HepG2 (cell line): ENCODE measurements around the gene SFXN1. TPM values are rescaled to one million over a fixed set of nuclear protein-coding genes. Genes with fewer than 3 reads are reported as not detected.
"Not testable (repeated sequence)": the region's sequence is repeated elsewhere in the genome, so short reads cannot be mapped to it uniquely, and the experiment has no call there.

ENCODE experiments used
- ATAC-seq: fragments of 200-7000 bp; cut with Tn5 transposase; 3 replicates; pipeline ENCODE4 v1.9.1; 2020; ENCODE audit warnings: mild to moderate bottlenecking, moderate library complexity
- BruUV-seq: library from RNA; stranded (reverse); fragments of 400-500 nt; replicated peaks from 2 replicates; lab custom pipeline; 2021; lab: Mats Ljungman, UMichigan
- CTCF ChIA-PET: fragments of 300-600 bp; formaldehyde crosslinking; extraction: SDS; loops from one replicate; lab custom pipeline; 2021; ENCODE audit warnings: low total read pairs, inconsistent platforms, low intra/inter-chr PET ratio; lab: Yijun Ruan, JAX
- POLR2A ChIA-PET: fragments of 350-600 bp; sonication (Branson Sonifier 250); formaldehyde crosslinking; loops from one replicate; lab custom pipeline; 2020; ENCODE audit warnings: antibody characterized with exemption, inconsistent platforms; lab: Yijun Ruan, JAX
- DNase-seq: peaks from one replicate; pipeline ENCODE4 v3.0.0-alpha.2; 2015; ENCODE audit warnings: low spot score
- FAIRE-seq: peaks from 3 replicates; lab custom pipeline; 2011; peaks lifted over from hg19 to GRCh38; lab: Jason Lieb, UNC
- H2AFZ ChIP-seq: one replicate; pipeline ENCODE4 v1.6.1; 2011; ENCODE audit warnings: low read length, inconsistent platforms
- H3K27ac ChIP-seq: fragments of 300-600 bp; 3 replicates; pipeline ENCODE4 v1.8.0; 2011; ENCODE audit warnings: mixed run types, mild to moderate bottlenecking, mixed read lengths, low read length, inconsistent platforms; ENCODE audit not compliant: insufficient read depth; ENCODE audit errors: extremely low read length
- H3K27me3 ChIP-seq, 2 experiments: fragments of 200-600 bp in 1 of 2; 2 replicates in 1 of 2; 3 replicates in 1 of 2; pipeline versions ENCODE4 v1.6.0 to v1.8.0; 2011; ENCODE audit warnings: low read length in 2 of 2, mild to moderate bottlenecking in 2 of 2, moderate library complexity in 2 of 2, inconsistent platforms in 1 of 2; ENCODE audit not compliant: insufficient read depth in 2 of 2, control insufficient read depth in 1 of 2
- H3K36me3 ChIP-seq, 2 experiments: fragments of 200-600 bp in 1 of 2; replicated peaks in 1 of 2; 2 replicates in 1 of 2; 3 replicates in 1 of 2; pipeline versions ENCODE4 v1.5.1 to v1.8.0; 2011; ENCODE audit warnings: low read length in 2 of 2, inconsistent platforms in 1 of 2; ENCODE audit not compliant: insufficient read depth in 2 of 2, control insufficient read depth in 1 of 2
- H3K4me1 ChIP-seq: 2 replicates; pipeline ENCODE4 v1.5.1; 2012; ENCODE audit warnings: low read length, inconsistent platforms; ENCODE audit not compliant: insufficient read depth
- H3K4me2 ChIP-seq: 2 replicates; pipeline ENCODE4 v1.6.0; 2011; ENCODE audit warnings: low read depth, low read length, inconsistent platforms
- H3K4me3 ChIP-seq, 3 experiments: fragments of 200-600 bp in 1 of 3; sonication (generic), shearing (Covaris generic) in 1 of 3; replicated peaks in 1 of 3; 2 replicates each; pipeline ENCODE4 v1.5.1; 2011 to 2016; ENCODE audit warnings: low read length in 3 of 3, inconsistent platforms in 2 of 3, low read depth in 2 of 3, mild to moderate bottlenecking in 2 of 3, control low read depth in 1 of 3, mixed read lengths in 1 of 3; ENCODE audit not compliant: insufficient read depth in 1 of 3
- H3K79me2 ChIP-seq: one replicate; pipeline ENCODE4 v1.6.1; 2011; ENCODE audit warnings: low read length, inconsistent platforms; ENCODE audit not compliant: insufficient read depth
- H3K9ac ChIP-seq: 2 replicates; pipeline ENCODE4 v1.6.0; 2011; ENCODE audit warnings: mild to moderate bottlenecking, low read depth, low read length, inconsistent platforms; ENCODE audit not compliant: insufficient read depth
- H3K9me3 ChIP-seq: 2 replicates; pipeline ENCODE4 v1.5.1; 2012; ENCODE audit warnings: mild to moderate bottlenecking, low read length
- H4K20me1 ChIP-seq: 2 replicates; pipeline ENCODE4 v1.6.0; 2011; ENCODE audit warnings: inconsistent platforms, mild to moderate bottlenecking, low read length, moderate library complexity; ENCODE audit not compliant: insufficient read depth
- ARNT2 ChIP-seq: sonication (generic); formaldehyde crosslinking; IDR thresholded peaks from 2 replicates; pipeline ENCODE4 v1.8.0; 2022; ENCODE audit warnings: mild to moderate bottlenecking, low read depth, missing genetic modification reagents, moderate library complexity
- CEBPZ ChIP-seq: IDR thresholded peaks from 2 replicates; pipeline ENCODE4 v1.6.1; 2012; ENCODE audit warnings: low read length, improper control_type of control experiment
- CREB1 ChIP-seq, 2 experiments: fragments of 450-650 bp in 1 of 2; IDR thresholded peaks; 2 replicates each; pipeline ENCODE4 v1.6.1; 2016 to 2017; ENCODE audit warnings: control low read depth in 1 of 2, mild to moderate bottlenecking in 1 of 2, missing compliant biosample characterization in 1 of 2, missing genetic modification characterization in 1 of 2
- GATAD2A ChIP-seq: IDR thresholded peaks from 2 replicates; pipeline ENCODE4 v1.6.1; 2016
- GRHL1 ChIP-seq: sonication (generic); formaldehyde crosslinking; conservative IDR thresholded peaks from 2 replicates; pipeline ENCODE4 v1.8.0; 2022; ENCODE audit warnings: missing genetic modification reagents
- PTBP1 ChIP-seq: fragments of 200-400 bp; formaldehyde crosslinking; IDR thresholded peaks from 2 replicates; pipeline ENCODE4 v1.6.1; 2018; ENCODE audit warnings: low read length, low read depth; ENCODE audit not compliant: poor library complexity, severe bottlenecking
- ZNF281 ChIP-seq: sonication (generic); formaldehyde crosslinking; IDR thresholded peaks from 2 replicates; pipeline ENCODE4 v1.4.0; 2020; ENCODE audit warnings: missing genetic modification reagents, borderline replicate concordance
- ZNF430 ChIP-seq: sonication (generic); formaldehyde crosslinking; IDR thresholded peaks from 2 replicates; pipeline ENCODE4 v1.9.0; 2021; ENCODE audit warnings: mild to moderate bottlenecking, missing genetic modification reagents
- WGBS: methylation state at CpG from one replicate; pipeline ENCODE4 v1.1.6; 2017; ENCODE audit warnings: low lambda C conversion rate; 5-methylcytosine and 5-hydroxymethylcytosine counted together
- in situ Hi-C: cut with HindIII; loops from 2 replicates; pipeline ENCODE4 v1.10.0; 2017; ENCODE audit warnings: low pct_unique_long_range_greater_than_20kb; ENCODE audit not compliant: extremely low pct_ligation_motif_present
- intact Hi-C: fragments of 100-400 bp; cut with micrococcal nuclease; formaldehyde crosslinking; loops from one replicate; pipeline ENCODE4 v1.10.0; 2022; ENCODE audit not compliant: unreplicated experiment
- polyA plus RNA-seq, 8 experiments: library from polyadenylated mRNA; depleted of rRNA in 3 of 8; stranded (reverse) in 7 of 8; unstranded in 1 of 8; fragments of >200 nt; fragmentation: Illumina TruSeq in 4 of 8; extraction: Trizol in 4 of 8; gene quantifications; 2 replicates each; pipeline versions ENCODE4 v1.2.1 to v1.2.3, GENCODE V29; 2011 to 2016; ENCODE audit warnings: low read depth in 4 of 8, missing spikeins in 1 of 8, mixed read lengths in 1 of 8; ENCODE audit not compliant: insufficient read depth in 1 of 8
- total RNA-seq, 5 experiments: library from RNA; depleted of rRNA; stranded (reverse); fragments of >200 nt; fragmentation: Illumina TruSeq; extraction: Trizol; gene quantifications; 2 replicates each; pipeline ENCODE4 v1.2.3, GENCODE V29; 2016; ENCODE audit warnings: low read depth in 1 of 5

The SFXN1 gene
- total and polyA plus RNA-seq, 2 of the 13 experiments (the other 11 are each of a cell fraction or from before 2014, with no cell fraction given) = 122 to 135 TPM

DNA sequence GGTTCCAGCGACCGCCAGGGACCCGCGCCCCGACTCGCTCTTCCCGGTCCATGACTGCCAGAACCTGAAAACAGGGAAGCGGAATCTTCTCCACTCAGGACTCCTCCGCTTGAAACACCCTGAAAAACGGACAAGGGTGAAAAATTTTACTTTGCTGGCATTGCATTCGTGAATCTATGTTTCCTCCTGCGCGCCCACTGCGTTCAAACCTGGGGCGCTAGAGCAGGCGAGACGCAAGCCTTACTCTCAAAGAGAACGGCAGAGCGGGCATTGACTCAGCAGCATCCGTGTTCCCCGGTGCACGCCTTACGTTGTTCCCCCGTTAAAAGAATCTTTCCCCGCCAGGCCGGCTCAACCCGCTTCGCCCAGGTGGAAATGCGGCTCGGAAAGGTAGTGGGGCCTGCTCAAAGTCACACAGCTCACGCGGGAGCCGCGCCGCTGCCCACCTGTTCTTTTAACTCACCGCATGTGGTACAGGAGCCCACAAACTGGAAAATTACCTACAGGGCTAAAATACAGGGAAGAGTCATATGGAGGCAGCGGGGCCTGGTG, 33.4 kb upstream of the SFXN1 start (continued):
- TF ChIP-seq ZNF281 (CRISPR knock-in tag) = no peak
- TF ChIP-seq CEBPZ = no peak
- no peak for TF ChIP-seq ZNF430 (CRISPR knock-in tag)
- TF ChIP-seq GATAD2A = no peak
- TF ChIP-seq CREB1 (IDR thresholded peaks at IDR 0.05) = no peak
- no peak for TF ChIP-seq CREB1 (CRISPR knock-in tag; IDR thresholded peaks at IDR 0.05)
- TF ChIP-seq ARNT2 = no peak
- no peak for TF ChIP-seq PTBP1
- TF ChIP-seq GRHL1 (CRISPR knock-in tag) = no peak
- TF ChIP-seq, all 625 proteins: peak for 0

DNA sequence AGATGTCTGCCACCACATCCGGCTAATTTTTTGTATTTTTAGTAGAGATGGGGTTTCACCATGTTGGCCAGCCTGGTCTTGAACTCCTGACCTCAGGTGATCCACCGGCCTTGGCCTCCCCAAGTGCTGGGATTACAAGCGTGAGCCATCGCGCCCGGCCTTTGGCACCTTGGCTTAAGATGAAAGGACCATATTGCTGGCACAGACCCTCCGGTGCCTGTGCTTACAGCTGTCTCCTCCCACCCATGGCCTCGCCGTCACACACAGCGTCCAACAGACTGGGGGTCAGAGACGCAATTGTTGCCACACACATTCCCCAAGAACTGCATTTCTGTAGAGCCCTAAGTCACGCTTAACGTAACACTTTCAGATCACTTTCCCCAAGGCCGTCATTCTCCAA, 32.0 kb upstream of the SFXN1 start:
- under 1% methylated on average over 8 of the region's 14 CpGs for WGBS
- H3K79me2 ChIP-seq, CTCF ChIA-PET, H3K9me3 ChIP-seq, ATAC-seq, H3K27ac ChIP-seq, FAIRE-seq, H2AFZ ChIP-seq, H3K36me3 ChIP-seq, H3K4me1 ChIP-seq, intact Hi-C loops, in situ Hi-C loops, H3K4me3 ChIP-seq, H3K9ac ChIP-seq, BruUV-seq, POLR2A ChIA-PET, H4K20me1 ChIP-seq: not testable (repeated sequence)
- peaks cover 0 to 19% of the 10 kb centered on the region in 2 experiments; a peak in 2 of 5 replicates for H3K27me3 ChIP-seq
- peak; percentile 13 for DNase-seq
- peak overlapping the region; percentile 7; the same call in 1 of the 2 replicates for H3K4me2 ChIP-seq
